ENCODE data around the gene LSM2.
"Not testable (repeated sequence)": the region's sequence is repeated elsewhere in the genome, so short reads cannot be mapped to it uniquely, and the experiment has no call there.

Gene LSM2

GRCh38 chr6:31815025-31815838, 8.5 kb upstream of the LSM2 start, which contains the start of the genes HSPA1A and HSPA1L:
Gene HSPA1A (plus strand): TSS chr6:31815543. CDS start chr6:31815757, 214 bp downstream.
Gene HSPA1L (minus strand): TSS chr6:31815283. CDS start chr6:31811972, 3,311 bp downstream.
- TF ChIP-seq CTCF (IDR thresholded peaks at IDR 0.05; ENCODE audit: low read depth, low read length), result no peak
- DNase-seq (ENCODE audit: low read depth in 2 of 2), result peak; percentile 96
- peak within 1 kb of the TSS; percentile 66 to 74 for H3K4me3 ChIP-seq (replicated peaks in 1 of 2; ENCODE audit: low read depth in 2 of 2, low read length in 2 of 2)

GRCh38 chr6:31814677-31815024, 7.9 kb upstream of the LSM2 start:
- peak overlapping the region; percentile 66 to 74 for H3K4me3 ChIP-seq (replicated peaks in 1 of 2; ENCODE audit: low read depth in 2 of 2, low read length in 2 of 2)
- no peak for TF ChIP-seq CTCF (IDR thresholded peaks at IDR 0.05; ENCODE audit: low read depth, low read length)
- peak; percentile 98 for DNase-seq (ENCODE audit: low read depth in 2 of 2)

GRCh38 chr6:31813465-31813849, 6.7 kb upstream of the LSM2 start:
- TF ChIP-seq CTCF (IDR thresholded peaks at IDR 0.05; ENCODE audit: low read depth, low read length), result no peak
- H3K4me3 ChIP-seq (replicated peaks in 1 of 2; ENCODE audit: low read depth in 2 of 2, low read length in 2 of 2), result no peak overlapping the region
- DNase-seq (ENCODE audit: low read depth in 2 of 2), result no peak

- DNase-seq (ENCODE audit: low read depth in 2 of 2), result no peak
- TF ChIP-seq CTCF (IDR thresholded peaks at IDR 0.05; ENCODE audit: low read depth, low read length), result no peak
- no peak overlapping the region for H3K4me3 ChIP-seq (replicated peaks in 1 of 2; ENCODE audit: low read depth in 2 of 2, low read length in 2 of 2)
These were observed 4.9 kb upstream of the LSM2 start for GRCh38 chr6:31811645-31812044.

GRCh38 chr6:31808599-31808998, 1.8 kb upstream of the LSM2 start:
- not testable (repeated sequence) for H3K4me3 ChIP-seq (replicated peaks in 1 of 2; ENCODE audit: low read depth in 2 of 2, low read length in 2 of 2); DNase-seq (ENCODE audit: low read depth in 2 of 2)

GRCh38 chr6:31805939-31806469, 762 bp downstream of the LSM2 start:
- DNase-seq (ENCODE audit: low read depth in 2 of 2), result no peak
- TF ChIP-seq CTCF (IDR thresholded peaks at IDR 0.05; ENCODE audit: low read depth, low read length), result no peak
- peak overlapping the region; percentile 65 to 82 for H3K4me3 ChIP-seq (replicated peaks in 1 of 2; ENCODE audit: low read depth in 2 of 2, low read length in 2 of 2)

GRCh38 chr6:31801031-31801927, 5.5 kb downstream of the LSM2 start:
- not testable (repeated sequence) for DNase-seq (ENCODE audit: low read depth in 2 of 2); H3K4me3 ChIP-seq (replicated peaks in 1 of 2; ENCODE audit: low read depth in 2 of 2, low read length in 2 of 2)
